Nephron (organoid): ENCODE data around the gene PPME1.

Experiments
- H3K27ac Mint-ChIP-seq, 3 experiments: 2 replicates each; pipeline ENCODE4 v1.8.0; 2020; ENCODE audit warnings: mixed read lengths in 3 of 3, mild to moderate bottlenecking in 2 of 3, moderate library complexity in 1 of 3
- H3K27me3 Mint-ChIP-seq: 2 replicates; pipeline ENCODE4 v1.8.0; 2021; ENCODE audit warnings: low read depth, mild to moderate bottlenecking, moderate library complexity, mixed read lengths
- H3K36me3 Mint-ChIP-seq: 2 replicates; pipeline ENCODE4 v1.8.0; 2020; ENCODE audit warnings: low read depth, mixed read lengths
- H3K4me1 Mint-ChIP-seq: 2 replicates; pipeline ENCODE4 v1.8.0; 2020; ENCODE audit warnings: mixed read lengths
- H3K4me3 Mint-ChIP-seq, 3 experiments: 2 replicates each; pipeline ENCODE4 v1.8.0; 2020; ENCODE audit warnings: mild to moderate bottlenecking in 3 of 3, mixed read lengths in 3 of 3, moderate library complexity in 2 of 3
- H3K9me3 Mint-ChIP-seq: 2 replicates; pipeline ENCODE4 v1.8.0; 2020; ENCODE audit warnings: mixed read lengths
- TF ChIP-seq, protein P1 (sequence below), 3 experiments: fragments of 200-600 bp; sonication (generic); IDR thresholded peaks; one replicate each; pipeline ENCODE4 v1.5.0; 2021; ENCODE audit warnings: antibody characterized with exemption in 3 of 3; ENCODE audit not compliant: unreplicated experiment in 3 of 3

PPME1 gene

DNA sequence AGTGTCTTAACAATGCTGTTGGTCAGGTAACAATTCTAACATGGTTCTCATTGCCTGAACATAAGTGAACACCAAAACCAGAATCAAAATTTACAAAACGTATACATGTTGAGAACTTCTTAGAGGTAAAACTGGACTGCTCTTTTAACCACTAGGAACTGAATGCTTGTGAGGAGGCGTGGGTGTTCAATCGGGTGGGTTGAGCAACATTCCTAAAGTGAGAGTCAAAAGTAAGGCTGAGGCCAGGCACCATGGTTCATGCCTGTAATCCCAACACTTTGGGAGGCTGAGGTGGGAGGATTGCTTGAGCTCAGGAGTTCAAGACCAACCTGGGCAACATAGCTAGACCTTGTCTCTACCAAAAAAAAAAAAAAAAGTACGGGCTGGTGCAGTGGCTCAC, 11.5 kb downstream of the PPME1 start:
- no peaks in the 10 kb centered on the region for H3K27me3 Mint-ChIP-seq
- no peaks in the 10 kb centered on the region for H3K4me1 Mint-ChIP-seq
- peaks cover 5% of the 10 kb centered on the region for H3K36me3 Mint-ChIP-seq
- TF ChIP-seq, protein P1, sequence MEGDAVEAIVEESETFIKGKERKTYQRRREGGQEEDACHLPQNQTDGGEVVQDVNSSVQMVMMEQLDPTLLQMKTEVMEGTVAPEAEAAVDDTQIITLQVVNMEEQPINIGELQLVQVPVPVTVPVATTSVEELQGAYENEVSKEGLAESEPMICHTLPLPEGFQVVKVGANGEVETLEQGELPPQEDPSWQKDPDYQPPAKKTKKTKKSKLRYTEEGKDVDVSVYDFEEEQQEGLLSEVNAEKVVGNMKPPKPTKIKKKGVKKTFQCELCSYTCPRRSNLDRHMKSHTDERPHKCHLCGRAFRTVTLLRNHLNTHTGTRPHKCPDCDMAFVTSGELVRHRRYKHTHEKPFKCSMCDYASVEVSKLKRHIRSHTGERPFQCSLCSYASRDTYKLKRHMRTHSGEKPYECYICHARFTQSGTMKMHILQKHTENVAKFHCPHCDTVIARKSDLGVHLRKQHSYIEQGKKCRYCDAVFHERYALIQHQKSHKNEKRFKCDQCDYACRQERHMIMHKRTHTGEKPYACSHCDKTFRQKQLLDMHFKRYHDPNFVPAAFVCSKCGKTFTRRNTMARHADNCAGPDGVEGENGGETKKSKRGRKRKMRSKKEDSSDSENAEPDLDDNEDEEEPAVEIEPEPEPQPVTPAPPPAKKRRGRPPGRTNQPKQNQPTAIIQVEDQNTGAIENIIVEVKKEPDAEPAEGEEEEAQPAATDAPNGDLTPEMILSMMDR (IDR thresholded peaks at IDR 0.05; ENCODE audit: unreplicated experiment in 3 of 3): no peak
- H3K27ac Mint-ChIP-seq: no peak overlapping the region
- no peak overlapping the region for H3K4me3 Mint-ChIP-seq
- no peaks in the 10 kb centered on the region for H3K9me3 Mint-ChIP-seq

DNA sequence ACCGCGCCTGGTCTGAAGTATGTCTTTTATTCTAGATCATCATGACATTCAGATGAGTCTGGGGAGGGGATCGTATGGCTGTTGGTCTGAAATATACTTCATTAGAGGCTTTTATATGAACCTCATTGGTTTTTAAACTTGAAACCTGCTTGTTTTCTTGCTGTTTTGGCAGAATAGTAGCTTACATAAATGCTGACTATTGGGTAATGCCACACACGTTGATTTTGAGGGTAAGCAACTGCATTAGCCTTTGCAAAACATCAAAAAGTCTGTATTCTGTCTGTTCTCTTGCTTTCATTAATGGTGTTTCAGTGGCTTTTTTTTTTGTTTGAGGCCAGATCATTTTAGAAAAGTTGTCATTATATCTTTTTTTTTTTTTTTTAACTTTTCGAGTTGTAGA, 14.2 kb downstream of the PPME1 start:
- no peaks in the 10 kb centered on the region for H3K4me1 Mint-ChIP-seq
- TF ChIP-seq, protein P1 (IDR thresholded peaks at IDR 0.05; ENCODE audit: unreplicated experiment in 3 of 3): no peak
- H3K27ac Mint-ChIP-seq: no peak overlapping the region
- H3K9me3 Mint-ChIP-seq: no peaks in the 10 kb centered on the region
- H3K36me3 Mint-ChIP-seq: peaks cover 22% of the 10 kb centered on the region
- H3K4me3 Mint-ChIP-seq: no peak overlapping the region
- no peaks in the 10 kb centered on the region for H3K27me3 Mint-ChIP-seq

DNA sequence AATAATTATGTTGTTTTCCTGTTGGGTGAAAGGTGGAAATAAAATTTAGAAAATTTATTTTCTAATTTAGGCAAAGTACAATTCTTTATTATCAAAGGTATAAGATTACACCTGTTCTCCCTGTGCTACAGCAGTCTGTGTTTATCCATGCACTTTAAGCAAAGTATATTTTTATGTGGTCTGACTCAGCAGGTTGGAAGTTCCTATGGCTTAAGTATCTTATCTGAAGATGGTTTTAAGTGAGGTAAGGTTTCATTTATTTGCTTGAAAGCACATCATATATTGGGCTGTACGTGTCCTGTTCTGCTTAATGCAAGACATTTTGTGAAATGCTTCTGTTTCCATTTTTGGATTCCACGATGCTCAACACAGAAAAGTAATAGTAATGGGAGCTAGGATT, 14.6 kb downstream of the PPME1 start:
- Mint-ChIP-seq H3K4me1 (no peaks in the 10 kb centered on the region), H3K27ac (no peak overlapping the region), H3K36me3 (peaks cover 26% of the 10 kb centered on the region), H3K27me3 (no peaks in the 10 kb centered on the region), H3K4me3 (no peak overlapping the region), H3K9me3 (no peaks in the 10 kb centered on the region)
- TF ChIP-seq, protein P1 (IDR thresholded peaks at IDR 0.05; ENCODE audit: unreplicated experiment in 3 of 3): no peak

DNA sequence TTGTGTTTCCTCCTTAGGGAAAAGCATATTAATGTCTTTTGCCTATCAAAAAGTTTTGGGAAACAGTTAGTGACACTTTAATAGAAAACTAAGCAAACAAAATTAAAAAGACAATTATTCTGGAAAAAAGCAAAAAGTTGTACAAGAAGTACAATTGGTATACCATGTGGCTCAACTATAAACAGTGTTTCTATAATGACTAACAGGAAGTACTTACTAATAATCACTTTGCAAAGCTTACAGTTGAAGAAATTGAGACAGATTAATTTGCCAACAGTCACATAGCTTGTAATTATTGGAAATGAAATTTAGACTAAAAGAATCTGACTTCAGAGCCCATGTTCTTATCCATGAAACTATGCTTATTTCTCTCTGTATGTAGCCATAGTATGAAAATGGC, 24.7 kb downstream of the PPME1 start:
- H3K27ac Mint-ChIP-seq: no peak overlapping the region
- H3K9me3 Mint-ChIP-seq: peaks cover 10% of the 10 kb centered on the region
- H3K4me1 Mint-ChIP-seq: no peaks in the 10 kb centered on the region
- no peaks in the 10 kb centered on the region for H3K27me3 Mint-ChIP-seq
- H3K36me3 Mint-ChIP-seq: peaks cover 45% of the 10 kb centered on the region
- H3K4me3 Mint-ChIP-seq: no peak overlapping the region
- TF ChIP-seq, protein P1 (IDR thresholded peaks at IDR 0.05; ENCODE audit: unreplicated experiment in 3 of 3): no peak

DNA sequence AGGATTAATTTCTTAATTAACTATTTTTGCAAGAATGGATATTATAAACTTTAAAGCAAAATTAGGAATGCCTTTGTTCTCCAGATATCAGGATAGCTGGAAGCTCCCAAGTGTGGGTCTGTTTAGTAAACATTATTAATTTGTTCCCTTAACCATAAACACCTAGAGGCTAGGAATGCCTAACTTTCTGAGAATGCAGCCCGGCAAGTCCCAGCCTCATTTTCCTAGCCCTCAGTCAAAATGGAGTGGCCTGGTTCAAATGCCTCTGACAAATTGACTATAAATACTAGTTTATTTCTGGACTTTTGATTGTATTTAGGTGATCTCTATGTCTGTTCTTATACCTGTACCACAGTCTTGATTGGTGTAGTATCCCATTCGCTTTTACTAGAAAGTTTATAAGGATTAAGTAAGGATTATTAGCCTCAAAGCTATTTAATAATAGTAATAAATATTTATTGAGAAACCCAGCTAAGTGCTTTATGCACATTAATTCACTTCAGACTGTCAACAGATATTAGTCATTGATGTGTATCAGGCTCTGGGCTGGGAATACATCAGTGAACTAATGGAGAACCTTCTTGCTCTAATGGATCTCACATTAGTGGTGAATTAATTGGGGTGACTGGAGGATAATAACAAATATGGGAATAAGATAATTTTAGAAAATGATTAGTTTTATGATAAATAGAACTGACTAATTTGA, 25.8 kb downstream of the PPME1 start:
- H3K27ac Mint-ChIP-seq: no peak overlapping the region
- TF ChIP-seq, protein P1 (IDR thresholded peaks at IDR 0.05; ENCODE audit: unreplicated experiment in 3 of 3): no peak

DNA sequence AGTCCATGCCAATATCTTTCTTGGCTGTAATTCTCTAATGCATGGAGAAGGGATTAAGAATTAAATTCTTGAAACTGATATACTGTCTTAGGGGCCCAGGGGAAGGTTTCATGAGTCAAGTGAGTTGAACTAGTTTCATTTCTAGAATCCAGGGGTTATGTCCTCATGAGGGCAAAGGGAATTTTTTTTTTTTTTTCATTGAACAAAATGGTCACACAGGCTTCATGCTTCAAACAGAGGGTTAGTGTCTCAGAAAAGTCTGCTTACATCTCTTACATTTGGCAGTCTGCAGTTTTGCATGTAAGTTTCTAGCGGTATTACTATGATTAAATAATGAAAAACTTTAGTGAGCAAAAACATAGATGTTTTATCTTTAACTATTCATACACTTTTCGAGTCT, 32.9 kb downstream of the PPME1 start:
- TF ChIP-seq, protein P1 (IDR thresholded peaks at IDR 0.05; ENCODE audit: unreplicated experiment in 3 of 3): no peak
- Mint-ChIP-seq H3K4me1 (peaks cover 14% of the 10 kb centered on the region), H3K4me3 (no peak overlapping the region), H3K27ac (no peak overlapping the region), H3K36me3 (peaks cover 29% of the 10 kb centered on the region), H3K27me3 (no peaks in the 10 kb centered on the region), H3K9me3 (no peaks in the 10 kb centered on the region)

More for the DNA sequence above, 25.8 kb downstream of the PPME1 start:
- H3K27me3 Mint-ChIP-seq: no peaks in the 10 kb centered on the region
- H3K4me1 Mint-ChIP-seq: no peaks in the 10 kb centered on the region
- H3K4me3 Mint-ChIP-seq: no peak overlapping the region
- peaks cover 10% of the 10 kb centered on the region for H3K9me3 Mint-ChIP-seq
- H3K36me3 Mint-ChIP-seq: peaks cover 36% of the 10 kb centered on the region
